Measurements from ENCODE around the gene FGFBP2.

FGFBP2 gene

DNA sequence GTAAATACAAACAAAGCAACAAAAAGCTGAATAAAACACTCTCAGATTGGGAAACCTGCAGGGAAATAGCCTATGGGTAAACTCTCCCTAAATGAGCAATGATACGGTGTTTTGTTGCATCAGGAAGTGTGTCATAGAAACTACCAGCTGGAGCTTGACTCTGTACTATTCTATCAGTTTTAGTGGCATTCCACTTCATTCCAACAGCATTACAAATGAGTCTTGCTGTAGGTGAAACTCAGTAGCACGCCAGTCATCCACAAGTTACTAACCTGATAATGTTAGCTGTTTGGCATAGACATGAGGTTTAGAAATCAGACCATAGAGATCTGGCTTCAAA, 49.4 kb downstream of the FGFBP2 start:
- TF ChIP-seq ZNF544 (tag by site-specific recombination; IDR thresholded peaks at IDR 0.05) (no peak), FEZF1 (tag by site-specific recombination; IDR thresholded peaks at IDR 0.05) (peak; percentile 62)
- Histone ChIP-seq H3K27ac (ENCODE audit: extremely low read depth, low read depth, low read length) (no peak overlapping the region), H3K4me3 (ENCODE audit: low read depth, low read length) (no peak overlapping the region), H3K9me3 (ENCODE audit: control insufficient read depth, insufficient read depth, low read depth, low read length) (no peaks in the 10 kb centered on the region), H3K4me1 (ENCODE audit: control insufficient read depth, insufficient read depth, low read length) (no peaks in the 10 kb centered on the region), H3K36me3 (ENCODE audit: control insufficient read depth in 2 of 2, insufficient read depth in 1 of 2, low read length in 2 of 2) (no peaks in the 10 kb centered on the region)
- ChIA-PET POLR2A (no interaction called here), CTCF (interaction anchor here (1.0 to 1.2 kb wide), 2 partner anchors 31 to 108 kb away, joined by 3 to 4 read pairs; no protein-coding TSS in a partner anchor)

DNA sequence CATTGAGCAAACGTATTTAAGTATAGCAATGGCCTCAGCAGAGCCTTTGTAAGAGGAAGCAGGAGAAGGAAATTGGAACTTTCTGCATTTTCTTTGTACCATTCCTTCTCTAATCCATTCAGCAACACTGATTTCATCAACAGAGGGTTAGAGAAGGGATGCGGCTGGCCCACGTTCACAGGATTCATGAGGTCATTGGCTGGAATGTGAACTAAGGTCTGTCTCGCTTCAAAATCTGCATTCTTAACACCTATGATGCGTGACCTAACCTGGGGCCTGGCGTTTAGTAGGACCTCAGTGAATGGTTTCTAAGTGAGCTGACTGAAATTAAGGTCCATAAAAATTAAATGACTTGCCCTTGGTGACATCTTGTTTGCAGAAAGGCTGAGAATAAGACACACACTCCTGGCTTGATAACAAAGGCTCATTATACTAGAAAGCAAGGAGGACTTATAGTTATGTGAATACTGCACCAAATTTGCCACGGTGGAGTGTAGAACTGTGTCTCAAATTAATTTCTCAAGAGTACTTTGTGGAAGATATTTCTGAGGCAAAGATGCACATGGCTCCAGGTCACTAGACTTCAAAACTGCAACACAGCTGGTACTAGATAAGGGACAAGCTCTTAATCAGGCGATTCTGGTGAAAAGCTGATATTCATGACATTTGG, 49.9 kb downstream of the FGFBP2 start:
- H3K9me3 ChIP-seq (ENCODE audit: control insufficient read depth, insufficient read depth, low read depth, low read length): no peaks in the 10 kb centered on the region
- CTCF ChIA-PET: interaction anchor here (1.0 to 1.2 kb wide), 2 partner anchors 31 to 108 kb away, joined by 3 to 4 read pairs; no protein-coding TSS in a partner anchor
- H3K4me1 ChIP-seq (ENCODE audit: control insufficient read depth, insufficient read depth, low read length): no peaks in the 10 kb centered on the region
- POLR2A ChIA-PET: no interaction called here
- no peaks in the 10 kb centered on the region for H3K36me3 ChIP-seq (ENCODE audit: control insufficient read depth in 2 of 2, insufficient read depth in 1 of 2, low read length in 2 of 2)
- H3K27ac ChIP-seq (ENCODE audit: extremely low read depth, low read depth, low read length): no peak overlapping the region
- H3K4me3 ChIP-seq (ENCODE audit: low read depth, low read length): no peak overlapping the region
- TF ChIP-seq ZNF777 (tag by site-specific recombination; IDR thresholded peaks at IDR 0.05; ENCODE audit: borderline replicate concordance): no peak
- no peak for TF ChIP-seq ZNF404 (tag by site-specific recombination; IDR thresholded peaks at IDR 0.05)
- TF ChIP-seq ZNF366 (tag by site-specific recombination; conservative IDR thresholded peaks at IDR 0.05): no peak
- TF ChIP-seq, protein P1, sequence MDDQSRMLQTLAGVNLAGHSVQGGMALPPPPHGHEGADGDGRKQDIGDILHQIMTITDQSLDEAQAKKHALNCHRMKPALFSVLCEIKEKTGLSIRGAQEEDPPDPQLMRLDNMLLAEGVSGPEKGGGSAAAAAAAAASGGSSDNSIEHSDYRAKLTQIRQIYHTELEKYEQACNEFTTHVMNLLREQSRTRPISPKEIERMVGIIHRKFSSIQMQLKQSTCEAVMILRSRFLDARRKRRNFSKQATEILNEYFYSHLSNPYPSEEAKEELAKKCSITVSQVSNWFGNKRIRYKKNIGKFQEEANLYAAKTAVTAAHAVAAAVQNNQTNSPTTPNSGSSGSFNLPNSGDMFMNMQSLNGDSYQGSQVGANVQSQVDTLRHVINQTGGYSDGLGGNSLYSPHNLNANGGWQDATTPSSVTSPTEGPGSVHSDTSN (CRISPR knock-in tag; IDR thresholded peaks at IDR 0.05): no peak
- no peak for TF ChIP-seq ZNF677 (tag by site-specific recombination; IDR thresholded peaks at IDR 0.05)
- no peak for TF ChIP-seq ZNF544 (tag by site-specific recombination; IDR thresholded peaks at IDR 0.05)
- no peak for TF ChIP-seq ZNF23 (tag by site-specific recombination; IDR thresholded peaks at IDR 0.05; ENCODE audit: borderline replicate concordance)
- TF ChIP-seq ZNF16 (tag by site-specific recombination; IDR thresholded peaks at IDR 0.05; ENCODE audit: low read depth): no peak
- no peak for TF ChIP-seq ZNF37A (tag by site-specific recombination; IDR thresholded peaks at IDR 0.05)
- TF ChIP-seq HOXA7 (CRISPR knock-in tag; IDR thresholded peaks at IDR 0.05; ENCODE audit: borderline replicate concordance): no peak

DNA sequence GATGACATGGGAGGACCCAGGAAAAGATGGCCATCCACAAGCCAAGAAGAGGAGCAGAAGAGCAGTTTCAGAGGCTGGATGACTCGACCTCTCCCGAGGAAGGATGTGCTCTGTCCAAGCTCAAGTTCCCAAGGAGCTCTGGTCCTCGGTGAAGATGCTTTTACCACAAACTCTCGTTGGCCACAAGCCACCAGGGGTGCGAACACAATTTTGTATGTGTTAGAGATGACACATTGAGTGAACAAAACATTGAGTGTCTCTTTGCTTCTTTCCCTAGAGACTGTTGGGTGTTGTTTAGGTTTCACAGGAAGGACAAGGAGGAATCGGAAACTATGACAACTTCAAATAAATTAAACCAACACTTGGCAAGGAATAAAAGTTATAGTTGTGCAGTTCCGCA, 50.7 kb downstream of the FGFBP2 start:
- POLR2A ChIA-PET: no interaction called here
- H3K36me3 ChIP-seq (ENCODE audit: control insufficient read depth in 2 of 2, insufficient read depth in 1 of 2, low read length in 2 of 2): no peaks in the 10 kb centered on the region

More for the DNA sequence above, 50.7 kb downstream of the FGFBP2 start:
- no peak for TF ChIP-seq ZNF530 (tag by site-specific recombination; IDR thresholded peaks at IDR 0.05; ENCODE audit: low read depth)
- no peak for TF ChIP-seq ZNF248 (tag by site-specific recombination; IDR thresholded peaks at IDR 0.05)
- TF ChIP-seq ZNF707 (tag by site-specific recombination; IDR thresholded peaks at IDR 0.05): no peak
- TF ChIP-seq, protein P2, sequence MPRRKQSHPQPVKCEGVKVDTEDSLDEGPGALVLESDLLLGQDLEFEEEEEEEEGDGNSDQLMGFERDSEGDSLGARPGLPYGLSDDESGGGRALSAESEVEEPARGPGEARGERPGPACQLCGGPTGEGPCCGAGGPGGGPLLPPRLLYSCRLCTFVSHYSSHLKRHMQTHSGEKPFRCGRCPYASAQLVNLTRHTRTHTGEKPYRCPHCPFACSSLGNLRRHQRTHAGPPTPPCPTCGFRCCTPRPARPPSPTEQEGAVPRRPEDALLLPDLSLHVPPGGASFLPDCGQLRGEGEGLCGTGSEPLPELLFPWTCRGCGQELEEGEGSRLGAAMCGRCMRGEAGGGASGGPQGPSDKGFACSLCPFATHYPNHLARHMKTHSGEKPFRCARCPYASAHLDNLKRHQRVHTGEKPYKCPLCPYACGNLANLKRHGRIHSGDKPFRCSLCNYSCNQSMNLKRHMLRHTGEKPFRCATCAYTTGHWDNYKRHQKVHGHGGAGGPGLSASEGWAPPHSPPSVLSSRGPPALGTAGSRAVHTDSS (tag by site-specific recombination; IDR thresholded peaks at IDR 0.05): no peak
- TF ChIP-seq, protein P3, sequence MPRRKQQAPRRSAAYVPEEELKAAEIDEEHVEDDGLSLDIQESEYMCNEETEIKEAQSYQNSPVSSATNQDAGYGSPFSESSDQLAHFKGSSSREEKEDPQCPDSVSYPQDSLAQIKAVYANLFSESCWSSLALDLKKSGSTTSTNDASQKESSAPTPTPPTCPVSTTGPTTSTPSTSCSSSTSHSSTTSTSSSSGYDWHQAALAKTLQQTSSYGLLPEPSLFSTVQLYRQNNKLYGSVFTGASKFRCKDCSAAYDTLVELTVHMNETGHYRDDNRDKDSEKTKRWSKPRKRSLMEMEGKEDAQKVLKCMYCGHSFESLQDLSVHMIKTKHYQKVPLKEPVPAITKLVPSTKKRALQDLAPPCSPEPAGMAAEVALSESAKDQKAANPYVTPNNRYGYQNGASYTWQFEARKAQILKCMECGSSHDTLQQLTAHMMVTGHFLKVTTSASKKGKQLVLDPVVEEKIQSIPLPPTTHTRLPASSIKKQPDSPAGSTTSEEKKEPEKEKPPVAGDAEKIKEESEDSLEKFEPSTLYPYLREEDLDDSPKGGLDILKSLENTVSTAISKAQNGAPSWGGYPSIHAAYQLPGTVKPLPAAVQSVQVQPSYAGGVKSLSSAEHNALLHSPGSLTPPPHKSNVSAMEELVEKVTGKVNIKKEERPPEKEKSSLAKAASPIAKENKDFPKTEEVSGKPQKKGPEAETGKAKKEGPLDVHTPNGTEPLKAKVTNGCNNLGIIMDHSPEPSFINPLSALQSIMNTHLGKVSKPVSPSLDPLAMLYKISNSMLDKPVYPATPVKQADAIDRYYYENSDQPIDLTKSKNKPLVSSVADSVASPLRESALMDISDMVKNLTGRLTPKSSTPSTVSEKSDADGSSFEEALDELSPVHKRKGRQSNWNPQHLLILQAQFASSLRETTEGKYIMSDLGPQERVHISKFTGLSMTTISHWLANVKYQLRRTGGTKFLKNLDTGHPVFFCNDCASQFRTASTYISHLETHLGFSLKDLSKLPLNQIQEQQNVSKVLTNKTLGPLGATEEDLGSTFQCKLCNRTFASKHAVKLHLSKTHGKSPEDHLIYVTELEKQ (tag by site-specific recombination; IDR thresholded peaks at IDR 0.05; ENCODE audit: borderline replicate concordance): no peak
- TF ChIP-seq ZNF423 (tag by site-specific recombination; IDR thresholded peaks at IDR 0.05): no peak
- TF ChIP-seq ZNF174 (tag by site-specific recombination; IDR thresholded peaks at IDR 0.05): no peak
- no peak for TF ChIP-seq ZNF654 (tag by site-specific recombination; IDR thresholded peaks at IDR 0.05; ENCODE audit: low read depth)
- TF ChIP-seq ZNF561 (tag by site-specific recombination; IDR thresholded peaks at IDR 0.05; ENCODE audit: borderline replicate concordance): no peak
- no peak for TF ChIP-seq OSR2 (tag by site-specific recombination; IDR thresholded peaks at IDR 0.05)
- CTCF ChIA-PET: no interaction called here
- Histone ChIP-seq H3K9me3 (ENCODE audit: control insufficient read depth, insufficient read depth, low read depth, low read length) (no peaks in the 10 kb centered on the region), H3K4me1 (ENCODE audit: control insufficient read depth, insufficient read depth, low read length) (no peaks in the 10 kb centered on the region), H3K4me3 (ENCODE audit: low read depth, low read length) (no peak overlapping the region), H3K27ac (ENCODE audit: extremely low read depth, low read depth, low read length) (no peak overlapping the region)
